HepG2 (cell line): ENCODE measurements around the gene LRRC43. TPM values are rescaled to one million over a fixed set of nuclear protein-coding genes. Genes with fewer than 3 reads are reported as not detected.
A peak's percentile ranks its signal among the peaks of the same experiment; 100 is the strongest.

ENCODE experiments used
- AHR ChIP-seq: IDR thresholded peaks from 2 replicates; pipeline ENCODE4 v1.6.1; 2018; ENCODE audit warnings: missing genetic modification reagents, missing compliant biosample characterization
- BCL3 ChIP-seq: sonication (generic); formaldehyde crosslinking; IDR thresholded peaks from 2 replicates; pipeline ENCODE4 v1.5.1; 2020; ENCODE audit warnings: mild to moderate bottlenecking, missing genetic modification reagents, moderate library complexity
- CCDC6 ChIP-seq: sonication (generic); formaldehyde crosslinking; IDR thresholded peaks from 2 replicates; pipeline ENCODE4 v1.8.1; 2022; ENCODE audit warnings: mild to moderate bottlenecking, missing genetic modification reagents, moderate library complexity
- ESRRA ChIP-seq: sonication (generic); formaldehyde crosslinking; IDR thresholded peaks from 2 replicates; pipeline ENCODE4 v1.5.1; 2020; ENCODE audit warnings: mild to moderate bottlenecking, low read depth, missing genetic modification reagents
- FOXO4 ChIP-seq: sonication (generic); formaldehyde crosslinking; conservative IDR thresholded peaks from 2 replicates; pipeline ENCODE4 v1.8.1; 2023; ENCODE audit warnings: missing genetic modification reagents
- FOXP1 ChIP-seq, 2 experiments: fragments of 450-650 bp in 1 of 2; IDR thresholded peaks; 2 replicates each; pipeline ENCODE4 v1.6.1; 2017 to 2018; ENCODE audit warnings: antibody characterized with exemption in 1 of 2
- GABPB1 ChIP-seq: IDR thresholded peaks from 2 replicates; pipeline ENCODE4 v1.6.1; 2016; ENCODE audit warnings: mild to moderate bottlenecking, missing genetic modification reagents, moderate library complexity, missing compliant biosample characterization
- GPN1 ChIP-seq: sonication (generic); formaldehyde crosslinking; IDR thresholded peaks from 2 replicates; pipeline ENCODE4 v1.5.1; 2020; ENCODE audit warnings: missing genetic modification reagents, borderline replicate concordance
- KAT8 ChIP-seq: IDR thresholded peaks from 2 replicates; pipeline ENCODE4 v1.6.1; 2016; ENCODE audit warnings: missing genetic modification reagents, missing compliant biosample characterization
- KLF16 ChIP-seq, 2 experiments: sonication (generic) in 1 of 2; formaldehyde crosslinking in 1 of 2; IDR thresholded peaks; 2 replicates each; pipeline versions ENCODE4 v1.6.1 to v1.8.0; 2016 to 2023; ENCODE audit warnings: missing genetic modification reagents in 2 of 2, missing compliant biosample characterization in 1 of 2
- MAFF ChIP-seq: IDR thresholded peaks from 2 replicates; pipeline ENCODE4 v1.6.1; 2011; ENCODE audit warnings: low read depth, low read length, improper control_type of control experiment
- RARA ChIP-seq: IDR thresholded peaks from 2 replicates; pipeline ENCODE4 v1.6.1; 2016; ENCODE audit warnings: missing genetic modification reagents, missing compliant biosample characterization
- RNF2 ChIP-seq: fragments of 450-650 bp; conservative IDR thresholded peaks from 2 replicates; pipeline ENCODE4 v1.6.1; 2016; ENCODE audit warnings: low read depth
- ZBTB25 ChIP-seq: IDR thresholded peaks from 2 replicates; pipeline ENCODE4 v1.6.1; 2018; ENCODE audit warnings: missing genetic modification reagents
- ZBTB3 ChIP-seq: sonication (generic); formaldehyde crosslinking; IDR thresholded peaks from 2 replicates; pipeline ENCODE4 v1.4.0; 2020; ENCODE audit warnings: low read depth, mild to moderate bottlenecking, moderate library complexity, missing genetic modification reagents, borderline replicate concordance
- ZBTB37 ChIP-seq: sonication (generic); formaldehyde crosslinking; IDR thresholded peaks from 2 replicates; pipeline ENCODE4 v1.4.0; 2020; ENCODE audit warnings: mild to moderate bottlenecking, missing genetic modification reagents
- ZEB1 ChIP-seq: IDR thresholded peaks from 2 replicates; pipeline ENCODE4 v1.6.1; 2012; ENCODE audit warnings: mild to moderate bottlenecking, low read depth, inconsistent platforms; ENCODE audit not compliant: insufficient replicate concordance
- ZFP36L2 ChIP-seq: sonication (generic); formaldehyde crosslinking; IDR thresholded peaks from 2 replicates; pipeline ENCODE4 v1.4.0; 2020; ENCODE audit warnings: missing genetic modification reagents
- ZNF460 ChIP-seq: sonication (generic); formaldehyde crosslinking; IDR thresholded peaks from 2 replicates; pipeline ENCODE4 v1.5.1; 2020; ENCODE audit warnings: missing genetic modification reagents, mild to moderate bottlenecking, borderline replicate concordance
- ZNF468 ChIP-seq: sonication (generic); formaldehyde crosslinking; IDR thresholded peaks from 2 replicates; pipeline ENCODE4 v1.8.0; 2022; ENCODE audit warnings: mild to moderate bottlenecking, moderate library complexity, missing genetic modification reagents
- ZNF616 ChIP-seq: sonication (generic); formaldehyde crosslinking; IDR thresholded peaks from 2 replicates; pipeline ENCODE4 v1.5.0; 2020; ENCODE audit warnings: low read depth, mild to moderate bottlenecking, missing genetic modification reagents
- ZNF672 ChIP-seq: sonication (generic); formaldehyde crosslinking; IDR thresholded peaks from 2 replicates; pipeline ENCODE4 v1.8.1; 2022; ENCODE audit warnings: missing genetic modification reagents
- ZNF740 ChIP-seq: sonication (generic); formaldehyde crosslinking; IDR thresholded peaks from 2 replicates; pipeline ENCODE4 v1.4.0; 2020; ENCODE audit warnings: missing genetic modification reagents
- ZNF75D ChIP-seq: sonication (generic); formaldehyde crosslinking; IDR thresholded peaks from 2 replicates; pipeline ENCODE4 v1.8.1; 2023; ENCODE audit warnings: missing genetic modification reagents, mild to moderate bottlenecking, borderline replicate concordance
- ZNF790 ChIP-seq: sonication (generic); formaldehyde crosslinking; IDR thresholded peaks from 2 replicates; pipeline ENCODE4 v1.8.0; 2022; ENCODE audit warnings: missing genetic modification reagents, mild to moderate bottlenecking, borderline replicate concordance
- polyA plus RNA-seq, 8 experiments: library from polyadenylated mRNA; depleted of rRNA in 3 of 8; stranded (reverse) in 7 of 8; unstranded in 1 of 8; fragments of >200 nt; fragmentation: Illumina TruSeq in 4 of 8; extraction: Trizol in 4 of 8; gene quantifications; 2 replicates each; pipeline versions ENCODE4 v1.2.1 to v1.2.3, GENCODE V29; 2011 to 2016; ENCODE audit warnings: low read depth in 4 of 8, missing spikeins in 1 of 8, mixed read lengths in 1 of 8; ENCODE audit not compliant: insufficient read depth in 1 of 8
- total RNA-seq, 5 experiments: library from RNA; depleted of rRNA; stranded (reverse); fragments of >200 nt; fragmentation: Illumina TruSeq; extraction: Trizol; gene quantifications; 2 replicates each; pipeline ENCODE4 v1.2.3, GENCODE V29; 2016; ENCODE audit warnings: low read depth in 1 of 5

Gene LRRC43
- total and polyA plus RNA-seq, 2 of the 13 experiments (the other 11 are each of a cell fraction or from before 2014, with no cell fraction given): not detected

- TF ChIP-seq KLF16 (CRISPR knock-in tag; IDR thresholded peaks at IDR 0.05) (no peak), CCDC6 (CRISPR knock-in tag) (0 out of 2 replicates have a peak, but pooled peaks have one; percentile 24), AHR (CRISPR knock-in tag) (no peak), ZBTB37 (CRISPR knock-in tag) (no peak), ZNF672 (no peak), ZNF460 (CRISPR knock-in tag) (no peak), ZBTB25 (no peak), ZFP36L2 (no peak), FOXP1 (IDR thresholded peaks at IDR 0.05) (no peak), FOXP1 (CRISPR knock-in tag; IDR thresholded peaks at IDR 0.05) (no peak), ZNF75D (CRISPR knock-in tag) (no peak), ZNF740 (CRISPR knock-in tag) (no peak), MAFF (no peak), GABPB1 (peak; percentile 44; the same call in 1 of the 2 replicates), RNF2 (no peak), ZBTB3 (CRISPR knock-in tag) (no peak), ZNF468 (no peak), ESRRA (no peak), KAT8 (CRISPR knock-in tag) (no peak), GPN1 (CRISPR knock-in tag) (no peak), BCL3 (CRISPR knock-in tag) (no peak), FOXO4 (CRISPR knock-in tag) (no peak), ZNF616 (CRISPR knock-in tag) (no peak), ZEB1 (no peak), RARA (no peak), ZNF790 (CRISPR knock-in tag) (no peak)
Measured at GRCh38 chr12:122182887-122183587, at the start of gene LRRC43 (continued).
